Stimulated activated CD4-positive, alpha-beta T cell treated with anti-CD3 and anti-CD28 coated beads, Interleukin-12 subunit alpha, Interleukin-12 subunit beta, amount 100 ng/mL, for 48 hours (primary cell): ENCODE results near the gene DDRGK1.

Source experiments
- DNase-seq, 3 donors: peaks; one replicate each; pipeline ENCODE4 v3.0.0-alpha.2; 2020; ENCODE audit warnings: low read depth in 2 of 3, low spot score in 1 of 3

Gene DDRGK1

GRCh38 chr20:3204124-3204794, at the start of gene DDRGK1:
Gene DDRGK1, minus strand, starts transcription at chr20:3204682. Its CDS starts 55 bp downstream, at chr20:3204627.
- DNase-seq = peak; percentile 86 to 97 (median 88)

GRCh38 chr20:3251806-3252205, 47.3 kb upstream of the DDRGK1 start:
- no peak for DNase-seq

- DNase-seq = no peak
These were observed 45.6 kb upstream of the DDRGK1 start for GRCh38 chr20:3250091-3250504.

DNA sequence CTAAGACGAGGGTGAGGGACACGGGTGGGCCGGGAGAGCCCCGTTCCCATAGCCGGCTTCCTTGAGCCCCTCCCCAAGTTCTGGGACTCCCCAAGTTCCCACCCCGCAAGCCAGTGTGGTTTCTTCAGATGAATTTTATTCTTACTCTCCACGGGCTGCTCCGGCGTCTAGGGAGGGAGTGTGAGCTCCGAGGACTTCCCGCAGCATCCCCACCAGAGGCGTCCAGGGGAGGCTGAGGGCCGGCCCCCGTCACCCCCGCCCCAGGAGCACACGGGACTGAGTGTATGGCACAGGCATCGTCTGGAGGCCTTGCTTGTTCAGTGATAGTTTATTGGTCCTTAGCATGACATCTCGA, 44.5 kb upstream of the DDRGK1 start:
- DNase-seq = no peak

GRCh38 chr20:3248167-3248992, 43.9 kb upstream of the DDRGK1 start:
- no peak for DNase-seq

- DNase-seq = no peak
These were observed 43.2 kb upstream of the DDRGK1 start for GRCh38 chr20:3247638-3248037.

GRCh38 chr20:3246682-3247081, 42.2 kb upstream of the DDRGK1 start:
- no peak for DNase-seq

DNA sequence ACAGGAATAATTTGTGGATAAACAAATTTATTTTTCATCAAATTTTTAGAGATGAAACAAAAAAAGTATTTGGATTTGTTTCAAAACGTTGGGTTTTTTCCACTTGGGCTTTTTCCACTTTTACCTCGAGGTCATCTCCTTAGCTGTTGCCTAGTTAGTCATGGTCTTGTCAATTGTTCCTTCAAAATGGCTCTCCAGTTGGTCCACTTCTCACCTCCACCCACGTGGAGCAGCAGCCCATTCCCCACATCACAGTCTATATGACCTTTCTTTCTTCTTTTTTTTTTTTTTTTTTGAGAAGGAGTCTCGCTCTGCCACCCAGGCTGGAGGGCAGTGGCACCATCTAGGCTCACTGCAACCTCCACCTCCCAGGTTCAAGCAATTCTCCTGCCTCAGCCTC, 41.2 kb upstream of the DDRGK1 start:
- no peak for DNase-seq

DNA sequence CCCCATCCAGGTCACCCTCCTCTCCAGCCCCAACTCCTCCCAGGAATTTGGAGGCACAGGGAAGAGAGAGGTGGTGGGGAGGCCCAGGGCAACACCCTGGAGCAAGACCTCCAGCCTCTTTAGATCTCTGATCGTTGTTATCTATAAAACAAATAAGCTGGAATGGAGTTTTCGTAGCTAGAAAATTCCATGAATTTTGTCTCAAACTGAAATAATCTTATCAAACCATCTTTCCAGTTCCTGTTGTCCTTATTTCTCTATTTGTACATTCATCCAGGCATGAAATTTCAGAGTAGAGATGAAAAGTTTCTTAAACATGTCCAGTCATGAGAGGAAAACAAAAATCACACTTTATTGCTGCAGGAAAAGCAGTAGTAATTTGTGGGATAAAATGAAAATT, 40.7 kb upstream of the DDRGK1 start:
- DNase-seq = no peak

- no peak for DNase-seq
These were observed 40.1 kb upstream of the DDRGK1 start for GRCh38 chr20:3244613-3245012.

DNA sequence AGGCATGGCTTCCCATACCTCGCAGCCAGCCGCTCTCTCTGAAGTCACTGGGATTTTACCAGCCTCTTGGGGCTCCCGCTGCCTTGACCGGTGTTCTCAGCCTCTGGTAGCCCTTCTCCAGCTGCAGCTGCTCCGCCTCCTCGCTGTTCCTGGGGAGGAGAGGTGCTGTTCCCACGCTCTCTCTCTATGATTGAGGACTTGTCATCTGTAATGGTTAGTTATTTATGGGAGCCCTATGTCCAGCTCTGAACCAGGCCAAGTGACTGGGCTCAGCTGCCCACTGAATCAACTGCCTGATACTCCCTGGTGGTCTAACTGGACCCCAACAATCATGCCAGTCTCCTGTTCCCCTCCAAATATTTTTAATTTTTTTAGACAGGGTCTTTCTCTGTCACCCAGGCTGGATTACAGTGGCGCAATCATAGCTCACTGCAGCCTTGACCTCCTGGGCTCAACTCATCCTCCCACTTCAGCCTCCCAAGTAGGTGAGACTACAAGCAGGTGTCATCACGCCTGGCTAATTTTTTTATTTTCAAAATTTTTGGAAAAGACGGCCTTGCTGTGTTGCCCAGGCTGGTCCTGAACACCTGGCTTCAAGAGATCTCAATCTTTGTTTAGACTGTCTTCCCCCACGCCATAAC, 39.4 kb upstream of the DDRGK1 start:
- no peak for DNase-seq

DNA sequence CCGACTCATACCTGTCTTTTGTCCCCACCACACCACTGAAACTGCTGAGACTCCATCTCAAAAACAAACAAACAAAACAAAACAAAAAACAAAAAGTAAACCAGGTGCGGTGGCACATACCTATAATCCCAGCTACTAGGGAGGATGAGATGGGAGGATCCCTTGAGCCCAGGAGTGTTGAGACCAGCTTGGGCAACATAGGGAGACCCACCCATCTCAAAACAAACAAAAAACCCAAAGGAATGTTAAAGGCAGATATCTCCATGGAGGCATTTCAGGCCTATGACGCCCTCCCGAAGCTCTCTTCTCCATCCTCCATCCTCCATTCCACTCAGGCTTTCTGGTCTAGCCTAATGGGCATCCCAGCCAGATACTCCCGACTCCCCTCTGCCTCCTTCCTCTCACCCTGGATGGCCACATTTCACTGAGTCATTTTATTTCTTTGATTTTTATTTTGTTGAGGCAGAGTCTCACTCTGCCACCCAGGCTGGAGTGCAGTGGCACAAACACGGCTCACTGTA, 37.8 kb upstream of the DDRGK1 start:
- DNase-seq = no peak

GRCh38 chr20:3240776-3241363, 36.4 kb upstream of the DDRGK1 start:
- no peak for DNase-seq

GRCh38 chr20:3239867-3240775, 35.6 kb upstream of the DDRGK1 start:
- DNase-seq = no peak

GRCh38 chr20:3239026-3239866, 34.8 kb upstream of the DDRGK1 start, which contains the start of gene SLC4A11:
Gene SLC4A11, minus strand, starts transcription at chr20:3239190. Its CDS starts 53 bp downstream, at chr20:3239137.
- no peak for DNase-seq

- DNase-seq = peak in 2 of 3 donors; percentile 30 to 36
These were observed 34.1 kb upstream of the DDRGK1 start for GRCh38 chr20:3238616-3239025.

GRCh38 chr20:3237958-3238615, 33.6 kb upstream of the DDRGK1 start:
- no peak for DNase-seq

DNA sequence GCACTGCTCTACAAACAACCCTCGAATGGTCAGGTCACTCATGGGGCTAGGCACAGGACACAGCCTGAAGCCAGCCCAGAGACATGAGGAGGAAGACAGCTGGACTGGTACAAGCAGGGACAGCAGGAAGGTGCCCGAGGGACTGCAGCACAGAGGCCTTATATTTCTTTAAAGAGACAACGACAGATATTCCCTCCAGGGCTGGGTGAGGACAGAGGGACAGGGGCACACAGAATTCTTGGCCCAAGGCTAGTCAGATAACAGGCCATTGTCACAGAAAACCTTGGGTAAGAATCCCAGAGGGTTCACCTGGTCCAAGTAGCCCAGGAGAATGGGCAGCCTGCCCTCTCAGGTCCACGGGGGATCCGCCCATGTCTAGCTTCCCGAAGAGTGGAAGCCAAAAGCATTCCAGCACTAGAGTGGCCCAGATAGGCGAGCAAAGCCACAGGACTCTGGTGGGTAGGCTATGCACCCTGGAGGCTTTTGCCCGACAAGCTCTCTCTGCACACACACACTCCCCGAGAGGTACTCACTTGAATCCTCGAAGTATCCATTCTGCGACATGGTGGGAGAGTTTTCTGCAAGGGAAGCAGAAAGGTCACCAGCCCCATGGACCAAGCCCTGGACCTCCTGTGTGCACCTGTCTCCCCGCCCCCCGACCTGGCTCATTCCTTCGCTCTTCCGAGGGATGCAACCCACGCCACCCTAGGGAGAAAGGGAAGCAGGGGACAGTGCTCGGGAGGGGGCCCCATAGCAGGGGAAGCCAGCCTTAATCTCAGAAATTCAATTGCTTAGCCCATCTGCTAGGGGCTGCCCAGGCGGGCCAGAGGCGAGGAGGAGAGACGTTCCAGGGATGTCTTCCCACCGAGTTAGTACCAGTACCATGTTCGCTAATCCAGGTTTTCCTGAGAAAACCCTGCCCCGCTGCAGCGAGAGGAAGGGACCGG, 32.8 kb upstream of the DDRGK1 start:
- no peak for DNase-seq
